Rectal smooth muscle tissue (tissue), 1 donor: ENCODE results near the gene RPTN.

Experiments
- H3K27ac ChIP-seq: one replicate; pipeline ENCODE4 v1.7.0; 2013; ENCODE audit warnings: low read depth, low read length, inconsistent platforms
- H3K27me3 ChIP-seq: one replicate; pipeline ENCODE4 v1.7.0; 2013; ENCODE audit warnings: low read length; ENCODE audit not compliant: control insufficient read depth, insufficient read depth
- H3K36me3 ChIP-seq: one replicate; pipeline ENCODE4 v1.7.0; 2013; ENCODE audit warnings: low read length; ENCODE audit not compliant: control insufficient read depth, insufficient read depth
- H3K4me1 ChIP-seq: one replicate; pipeline ENCODE4 v1.7.0; 2013; ENCODE audit warnings: low read length; ENCODE audit not compliant: control insufficient read depth, insufficient read depth
- H3K4me3 ChIP-seq: one replicate; pipeline ENCODE4 v1.7.0; 2013; ENCODE audit warnings: low read length
- H3K9ac ChIP-seq: one replicate; pipeline ENCODE4 v1.7.0; 2013; ENCODE audit warnings: low read length

RPTN gene, protein sequence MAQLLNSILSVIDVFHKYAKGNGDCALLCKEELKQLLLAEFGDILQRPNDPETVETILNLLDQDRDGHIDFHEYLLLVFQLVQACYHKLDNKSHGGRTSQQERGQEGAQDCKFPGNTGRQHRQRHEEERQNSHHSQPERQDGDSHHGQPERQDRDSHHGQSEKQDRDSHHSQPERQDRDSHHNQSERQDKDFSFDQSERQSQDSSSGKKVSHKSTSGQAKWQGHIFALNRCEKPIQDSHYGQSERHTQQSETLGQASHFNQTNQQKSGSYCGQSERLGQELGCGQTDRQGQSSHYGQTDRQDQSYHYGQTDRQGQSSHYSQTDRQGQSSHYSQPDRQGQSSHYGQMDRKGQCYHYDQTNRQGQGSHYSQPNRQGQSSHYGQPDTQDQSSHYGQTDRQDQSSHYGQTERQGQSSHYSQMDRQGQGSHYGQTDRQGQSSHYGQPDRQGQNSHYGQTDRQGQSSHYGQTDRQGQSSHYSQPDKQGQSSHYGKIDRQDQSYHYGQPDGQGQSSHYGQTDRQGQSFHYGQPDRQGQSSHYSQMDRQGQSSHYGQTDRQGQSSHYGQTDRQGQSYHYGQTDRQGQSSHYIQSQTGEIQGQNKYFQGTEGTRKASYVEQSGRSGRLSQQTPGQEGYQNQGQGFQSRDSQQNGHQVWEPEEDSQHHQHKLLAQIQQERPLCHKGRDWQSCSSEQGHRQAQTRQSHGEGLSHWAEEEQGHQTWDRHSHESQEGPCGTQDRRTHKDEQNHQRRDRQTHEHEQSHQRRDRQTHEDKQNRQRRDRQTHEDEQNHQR

DNA sequence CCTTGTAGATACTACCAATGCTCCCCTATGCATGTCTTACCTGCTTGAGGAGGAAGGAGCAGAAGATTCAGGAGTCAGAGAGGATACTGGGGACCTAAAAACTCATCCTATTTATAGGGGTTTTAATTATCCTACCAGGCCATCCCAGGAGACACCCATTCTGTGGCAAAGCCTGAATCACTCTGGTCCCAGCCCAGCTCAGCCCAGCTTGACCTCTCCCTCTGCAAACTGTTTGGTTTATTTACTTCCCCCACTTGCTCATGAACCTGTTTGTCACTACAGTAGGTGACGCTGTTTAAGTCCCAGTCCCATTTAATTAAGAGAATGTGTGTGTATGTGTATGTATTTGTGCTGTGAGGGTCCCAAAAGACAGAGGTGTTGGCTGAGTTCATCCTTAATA is at the start of gene RPTN:
Gene RPTN, minus strand, starts transcription at position 85 of the 400 bp plus-strand sequence. CDS start 1,339 bp downstream, outside the sequence.
- no peak within 1 kb of the TSS for H3K27ac ChIP-seq
- H3K9ac ChIP-seq, result no peak within 1 kb of the TSS
- no peaks in the 10 kb centered on the region for H3K4me1 ChIP-seq
- no peaks in the 10 kb centered on the region for H3K27me3 ChIP-seq
- no peaks in the 10 kb centered on the region for H3K36me3 ChIP-seq
- H3K4me3 ChIP-seq, result no peak within 1 kb of the TSS

DNA sequence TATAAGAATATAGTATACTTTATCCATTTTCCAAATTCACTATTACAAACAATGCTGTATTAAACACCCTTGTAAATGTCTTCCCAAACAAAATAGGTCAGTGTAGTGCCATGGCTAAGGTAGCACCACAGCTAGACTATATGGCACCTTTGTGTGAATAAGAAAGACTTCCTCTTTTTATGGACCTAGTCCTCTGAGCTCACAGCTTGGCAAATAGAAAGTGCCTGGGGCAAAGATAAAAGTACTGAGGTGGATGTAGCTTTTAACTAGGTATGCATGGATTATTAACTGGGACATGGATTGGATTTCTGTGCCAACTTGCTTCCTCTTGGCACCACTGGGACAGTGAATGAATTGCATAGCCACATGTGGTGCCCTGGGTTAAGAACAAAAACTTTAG is 40.0 kb upstream of the RPTN start:
- no peaks in the 10 kb centered on the region for H3K4me1 ChIP-seq
- no peaks in the 10 kb centered on the region for H3K36me3 ChIP-seq
- no peak overlapping the region for H3K9ac ChIP-seq
- H3K4me3 ChIP-seq, result no peak overlapping the region
- no peaks in the 10 kb centered on the region for H3K27me3 ChIP-seq
- H3K27ac ChIP-seq, result no peak overlapping the region

- no peak overlapping the region for H3K4me3 ChIP-seq
- no peak overlapping the region for H3K9ac ChIP-seq
- H3K27me3 ChIP-seq, result no peaks in the 10 kb centered on the region
- no peaks in the 10 kb centered on the region for H3K36me3 ChIP-seq
- no peaks in the 10 kb centered on the region for H3K4me1 ChIP-seq
- no peak overlapping the region for H3K27ac ChIP-seq
Measured at GRCh38 chr1:152197361-152197941, 38.4 kb upstream of the RPTN start.

DNA sequence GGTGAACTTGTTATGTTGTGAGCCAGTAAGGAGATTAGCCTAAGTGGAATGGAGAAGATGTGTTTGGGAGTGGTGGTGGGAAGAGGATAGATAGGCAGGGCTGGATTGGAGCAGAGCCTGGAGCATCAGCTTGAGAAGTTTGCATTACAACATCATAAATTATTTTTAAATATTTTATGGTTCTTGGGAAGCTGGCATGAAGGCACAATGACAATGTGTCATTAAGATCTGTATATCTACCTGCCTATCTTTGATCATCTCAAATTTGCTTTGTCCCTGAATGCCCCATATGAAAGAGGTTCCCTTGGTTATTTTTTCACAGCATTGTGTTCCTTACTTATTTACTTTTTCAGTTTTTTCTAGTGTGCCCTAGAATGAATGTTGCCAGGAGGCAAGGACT is 32.7 kb upstream of the RPTN start:
- H3K27ac ChIP-seq, result no peak overlapping the region
- no peaks in the 10 kb centered on the region for H3K36me3 ChIP-seq
- no peaks in the 10 kb centered on the region for H3K27me3 ChIP-seq
- H3K4me1 ChIP-seq, result peaks cover 2% of the 10 kb centered on the region
- no peak overlapping the region for H3K4me3 ChIP-seq
- no peak overlapping the region for H3K9ac ChIP-seq

- no peak overlapping the region for H3K4me3 ChIP-seq
- peaks cover 2% of the 10 kb centered on the region for H3K4me1 ChIP-seq
- no peaks in the 10 kb centered on the region for H3K36me3 ChIP-seq
- no peaks in the 10 kb centered on the region for H3K27me3 ChIP-seq
- H3K9ac ChIP-seq, result no peak overlapping the region
- no peak overlapping the region for H3K27ac ChIP-seq
Measured at GRCh38 chr1:152191260-152191659, 32.2 kb upstream of the RPTN start.

- Histone ChIP-seq H3K27me3 (no peaks in the 10 kb centered on the region), H3K4me1 (peaks cover 2% of the 10 kb centered on the region), H3K36me3 (no peaks in the 10 kb centered on the region), H3K9ac (no peak overlapping the region), H3K27ac (no peak overlapping the region), H3K4me3 (no peak overlapping the region)
Measured at GRCh38 chr1:152190589-152190988, 31.6 kb upstream of the RPTN start.

GRCh38 chr1:152189657-152190442 is 30.8 kb upstream of the RPTN start:
- Histone ChIP-seq H3K27ac (no peak overlapping the region), H3K4me3 (peak overlapping the region; percentile 63), H3K27me3 (no peaks in the 10 kb centered on the region)

GRCh38 chr1:152188673-152189591 is 29.9 kb upstream of the RPTN start:
- peaks cover 2% of the 10 kb centered on the region for H3K4me1 ChIP-seq
- no peaks in the 10 kb centered on the region for H3K36me3 ChIP-seq
- H3K27ac ChIP-seq, result peak overlapping the region; percentile 35
- H3K9ac ChIP-seq, result no peak overlapping the region
- no peaks in the 10 kb centered on the region for H3K27me3 ChIP-seq
- H3K4me3 ChIP-seq, result peak overlapping the region; percentile 63

More at GRCh38 chr1:152189657-152190442, 30.8 kb upstream of the RPTN start:
- Histone ChIP-seq H3K4me1 (peaks cover 2% of the 10 kb centered on the region), H3K36me3 (no peaks in the 10 kb centered on the region), H3K9ac (no peak overlapping the region)

GRCh38 chr1:152186556-152187285 is 27.7 kb upstream of the RPTN start:
- H3K27ac ChIP-seq, result no peak overlapping the region
- H3K4me1 ChIP-seq, result peaks cover 2% of the 10 kb centered on the region
- no peak overlapping the region for H3K9ac ChIP-seq
- no peak overlapping the region for H3K4me3 ChIP-seq
- H3K27me3 ChIP-seq, result no peaks in the 10 kb centered on the region
- no peaks in the 10 kb centered on the region for H3K36me3 ChIP-seq

GRCh38 chr1:152185544-152186391 is 26.7 kb upstream of the RPTN start:
- H3K4me1 ChIP-seq, result peaks cover 2% of the 10 kb centered on the region
- no peak overlapping the region for H3K27ac ChIP-seq
- H3K27me3 ChIP-seq, result no peaks in the 10 kb centered on the region

More at GRCh38 chr1:152185544-152186391, 26.7 kb upstream of the RPTN start:
- Histone ChIP-seq H3K4me3 (no peak overlapping the region), H3K9ac (no peak overlapping the region), H3K36me3 (no peaks in the 10 kb centered on the region)
